Large intestine (tissue), 3 donors: ENCODE data around the gene SPNS3. TPM values are rescaled to one million over a fixed set of nuclear protein-coding genes. Genes with fewer than 3 reads are reported as not detected.

Source experiments
- DNase-seq, 2 donors: peaks; one replicate each; pipeline versions ENCODE4 v3.0.0 to v3.0.0-alpha.2; 2013
- H3K27ac ChIP-seq: one replicate; pipeline ENCODE4 v1.5.1; 2013; ENCODE audit warnings: low read length
- H3K27me3 ChIP-seq: 2 replicates; pipeline ENCODE4 v1.6.1; 2013; ENCODE audit warnings: low read length; ENCODE audit not compliant: control insufficient read depth, insufficient read depth
- H3K36me3 ChIP-seq: 2 replicates; pipeline ENCODE4 v1.6.1; 2013; ENCODE audit warnings: low read length; ENCODE audit not compliant: control insufficient read depth, insufficient read depth
- H3K4me1 ChIP-seq: one replicate; pipeline ENCODE4 v1.6.1; 2013; ENCODE audit warnings: low read length; ENCODE audit not compliant: control insufficient read depth, insufficient read depth
- H3K4me3 ChIP-seq: one replicate; pipeline ENCODE4 v1.5.1; 2013; ENCODE audit warnings: low read length
- H3K9me3 ChIP-seq: one replicate; pipeline ENCODE4 v1.6.1; 2013; ENCODE audit warnings: mild to moderate bottlenecking, low read depth, low read length, moderate library complexity; ENCODE audit not compliant: control insufficient read depth
- WGBS: methylation state at CpG from one replicate; pipeline ENCODE4 v1.1.5; 2013; ENCODE audit warnings: low lambda C conversion rate; ENCODE audit not compliant: insufficient coverage; 5-methylcytosine and 5-hydroxymethylcytosine counted together
- polyA plus RNA-seq: library from polyadenylated mRNA; unstranded; fragments of 120-200 nt; gene quantifications from one replicate; pipeline ENCODE4 v1.2.1, GENCODE V29; 2013

SPNS3 gene
- polyA plus RNA-seq, 1 donor, result 9.2 TPM

DNA sequence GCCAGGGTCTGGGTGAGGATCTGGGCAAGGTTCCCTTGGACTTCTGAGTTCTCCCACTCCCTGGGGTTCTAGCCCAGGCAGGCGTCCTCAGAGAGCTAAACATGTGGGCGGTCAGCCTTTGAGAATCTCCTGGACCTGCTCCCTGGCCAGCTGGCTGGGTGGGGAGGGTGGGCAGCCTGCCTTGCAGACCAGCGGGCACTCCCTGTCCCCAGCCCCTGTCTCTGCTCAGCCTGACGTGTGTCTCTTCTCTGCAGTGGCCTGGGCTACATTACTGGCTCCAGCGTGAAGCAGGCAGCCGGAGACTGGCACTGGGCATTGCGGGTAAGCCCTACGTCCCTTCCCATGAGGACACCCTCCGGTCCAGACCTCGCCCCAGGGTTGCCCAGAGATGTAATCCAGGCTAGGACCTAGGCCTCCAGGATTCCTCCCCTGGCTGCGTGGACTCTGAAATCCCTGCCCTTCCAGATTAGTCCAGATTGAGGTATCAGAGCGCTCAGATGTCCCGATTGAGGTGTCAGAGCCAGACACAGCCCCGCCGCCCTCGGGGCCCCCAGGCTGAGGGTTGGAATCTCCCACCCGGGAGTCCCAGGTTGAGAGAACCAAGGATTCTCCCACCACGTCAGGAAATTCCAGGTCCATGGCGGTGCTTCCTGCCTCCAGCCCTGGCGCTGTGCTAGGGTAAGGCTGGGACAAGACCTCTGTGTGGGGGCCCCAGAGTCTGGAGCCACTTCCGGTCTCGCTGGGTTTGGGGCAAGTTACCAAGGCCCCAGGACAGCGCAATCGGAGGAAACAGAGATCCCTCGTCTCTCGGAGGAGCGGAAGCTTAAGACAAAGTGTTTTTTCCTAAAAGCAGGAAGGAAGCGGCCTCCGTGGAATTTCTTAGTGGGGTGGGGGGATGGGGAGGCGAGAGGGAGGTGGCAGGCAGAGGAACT lies 97.3 kb downstream of the SPNS3 start:
- Histone ChIP-seq H3K27me3 (no peaks in the 10 kb centered on the region), H3K9me3 (peaks cover 3% of the 10 kb centered on the region), H3K4me1 (peaks cover 10% of the 10 kb centered on the region), H3K4me3 (no peak overlapping the region), H3K27ac (no peak overlapping the region), H3K36me3 (peaks cover 6% of the 10 kb centered on the region)
- no peak for DNase-seq
- no CpG with 5 or more reads among the region's 30 CpGs for WGBS

DNA sequence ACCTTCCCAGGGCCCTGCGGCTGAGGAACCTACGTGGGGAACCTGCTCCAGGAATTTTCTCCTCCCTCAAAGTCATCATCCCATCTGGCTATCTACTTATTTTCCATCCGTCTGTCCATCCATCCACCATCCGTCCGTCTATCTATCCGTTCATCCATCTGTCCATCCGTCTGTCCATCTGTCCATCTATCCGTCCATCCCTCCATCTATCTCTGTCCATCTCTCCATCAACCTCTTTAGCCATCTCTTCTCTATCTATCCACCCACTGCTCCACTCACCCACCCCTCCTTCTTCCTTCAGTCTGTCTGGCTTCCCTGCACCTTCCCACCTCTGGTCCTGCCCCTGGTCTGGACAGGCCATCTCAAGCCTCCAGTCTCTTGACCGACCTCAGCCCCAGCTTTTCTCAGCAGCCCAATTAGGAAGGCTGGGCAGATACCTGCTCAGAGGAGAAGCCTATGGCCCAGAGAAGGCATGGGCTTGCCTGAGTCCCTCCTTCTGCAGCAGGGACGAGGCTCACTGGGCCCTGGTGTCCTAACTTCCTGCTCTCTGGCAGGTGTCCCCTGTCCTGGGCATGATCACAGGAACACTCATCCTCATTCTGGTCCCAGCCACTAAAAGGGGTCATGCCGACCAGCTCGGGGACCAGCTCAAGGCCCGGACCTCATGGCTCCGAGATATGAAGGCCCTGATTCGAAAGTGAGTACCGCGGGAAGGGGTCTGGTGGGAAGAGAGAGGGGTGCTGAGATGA lies 98.4 kb downstream of the SPNS3 start:
- no peak for DNase-seq
- no peak overlapping the region for H3K27ac ChIP-seq
- peaks cover 8% of the 10 kb centered on the region for H3K36me3 ChIP-seq
- H3K4me3 ChIP-seq, result no peak overlapping the region
- 100% methylated on average over 6 of the region's 17 CpGs for WGBS
- H3K9me3 ChIP-seq, result peaks cover 3% of the 10 kb centered on the region
- no peaks in the 10 kb centered on the region for H3K27me3 ChIP-seq
- peaks cover 19% of the 10 kb centered on the region for H3K4me1 ChIP-seq

DNA sequence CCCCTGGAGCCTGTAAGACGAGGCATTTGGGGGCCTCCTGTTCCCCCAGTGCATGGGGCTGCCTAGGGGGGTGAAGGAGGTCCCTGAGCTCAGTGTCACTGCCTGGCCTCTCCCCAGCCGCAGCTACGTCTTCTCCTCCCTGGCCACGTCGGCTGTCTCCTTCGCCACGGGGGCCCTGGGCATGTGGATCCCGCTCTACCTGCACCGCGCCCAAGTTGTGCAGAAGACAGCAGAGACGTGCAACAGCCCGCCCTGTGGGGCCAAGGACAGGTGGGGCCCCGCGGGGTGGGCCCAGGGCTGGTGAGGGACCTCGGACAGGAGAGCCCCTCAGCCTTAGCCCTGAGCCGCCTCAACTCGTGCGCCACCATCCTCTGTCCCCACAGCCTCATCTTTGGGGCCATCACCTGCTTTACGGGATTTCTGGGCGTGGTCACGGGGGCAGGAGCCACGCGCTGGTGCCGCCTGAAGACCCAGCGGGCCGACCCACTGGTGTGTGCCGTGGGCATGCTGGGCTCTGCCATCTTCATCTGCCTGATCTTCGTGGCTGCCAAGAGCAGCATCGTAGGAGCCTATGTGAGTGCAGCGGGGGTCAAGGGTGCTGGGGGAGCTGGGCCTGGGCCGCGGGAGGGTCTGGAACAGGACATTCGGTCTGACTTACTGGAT lies 99.3 kb downstream of the SPNS3 start:
- peaks cover 3% of the 10 kb centered on the region for H3K9me3 ChIP-seq
- no CpG with 5 or more reads among the region's 33 CpGs for WGBS
- no peak overlapping the region for H3K4me3 ChIP-seq
- H3K36me3 ChIP-seq, result peaks cover 16% of the 10 kb centered on the region
- peaks cover 19% of the 10 kb centered on the region for H3K4me1 ChIP-seq
- H3K27ac ChIP-seq, result no peak overlapping the region
- no peaks in the 10 kb centered on the region for H3K27me3 ChIP-seq
- no peak for DNase-seq

DNA sequence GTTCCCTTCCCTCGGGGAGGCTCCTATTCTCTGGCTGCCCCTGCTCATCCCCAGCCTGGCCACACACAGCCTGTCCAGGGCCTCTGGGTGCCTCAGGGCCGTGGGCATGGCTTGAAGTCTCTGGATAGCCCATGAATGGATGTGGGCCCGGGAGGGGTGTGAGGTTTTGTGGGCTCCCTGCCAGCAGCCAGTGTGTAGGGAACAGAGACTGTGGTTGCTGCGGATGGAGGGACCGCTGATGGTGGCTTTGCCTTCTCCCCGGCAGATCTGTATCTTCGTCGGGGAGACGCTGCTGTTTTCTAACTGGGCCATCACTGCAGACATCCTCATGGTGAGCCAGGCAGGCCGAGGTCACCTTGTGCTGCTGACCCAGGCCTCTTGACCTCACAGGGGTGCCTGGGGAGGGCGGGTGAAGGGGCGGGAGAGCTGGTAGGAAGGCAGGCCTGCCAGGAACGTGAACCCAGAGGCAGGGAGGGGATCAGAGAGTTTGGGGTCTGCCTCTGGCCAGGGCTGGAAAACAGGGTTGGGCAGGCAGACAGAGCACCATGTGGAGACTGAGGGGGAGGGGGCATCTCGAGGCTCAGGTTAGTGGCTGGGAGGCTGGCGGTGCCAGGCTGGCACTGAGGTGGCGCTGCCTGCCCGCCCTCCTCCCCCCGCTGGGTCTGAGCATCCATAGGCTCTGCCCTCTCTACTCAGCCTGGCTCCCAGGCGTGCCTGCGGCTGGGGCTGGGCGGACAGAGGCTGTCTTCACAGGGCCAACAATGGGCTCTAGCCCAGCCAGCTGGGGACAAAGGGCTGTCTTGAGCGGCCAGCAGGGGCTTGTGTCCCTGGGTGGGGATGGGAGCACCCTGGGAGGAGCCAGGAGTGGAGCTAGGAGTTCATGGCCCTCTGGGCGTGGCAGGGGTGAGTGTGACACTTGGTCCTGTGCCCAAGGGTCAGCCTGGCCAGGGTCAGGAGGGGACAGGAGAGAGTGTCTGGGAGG lies 100.1 kb downstream of the SPNS3 start:
- H3K36me3 ChIP-seq, result peaks cover 23% of the 10 kb centered on the region
- no peak overlapping the region for H3K27ac ChIP-seq
- peak in 1 of 2 donors; percentile 27 for DNase-seq
- H3K9me3 ChIP-seq, result peaks cover 3% of the 10 kb centered on the region
- WGBS, result no CpG with 5 or more reads among the region's 23 CpGs
- no peaks in the 10 kb centered on the region for H3K27me3 ChIP-seq
- H3K4me1 ChIP-seq, result peaks cover 19% of the 10 kb centered on the region
- no peak overlapping the region for H3K4me3 ChIP-seq

DNA sequence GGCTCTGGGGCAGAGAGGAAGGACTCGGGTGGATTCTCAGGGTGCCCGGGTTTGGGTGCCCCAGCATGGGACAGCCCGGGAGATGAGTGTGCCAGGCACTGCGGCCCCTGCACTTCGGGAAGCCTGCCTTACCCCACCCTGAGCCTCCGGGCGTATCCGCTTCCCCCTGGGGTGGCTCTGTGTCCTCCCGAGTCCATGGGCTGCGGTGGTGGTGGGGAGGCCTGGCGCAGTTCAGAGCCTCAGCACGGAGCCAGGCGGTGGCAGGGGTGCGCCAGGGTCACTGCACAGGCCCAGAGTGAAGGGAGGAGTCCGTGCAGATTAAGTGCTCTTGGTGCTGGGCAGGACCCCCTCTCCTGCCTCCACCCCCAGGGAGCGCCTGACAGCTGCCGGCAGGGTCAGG lies 100.8 kb downstream of the SPNS3 start:
- H3K27ac ChIP-seq, result no peak overlapping the region

DNA sequence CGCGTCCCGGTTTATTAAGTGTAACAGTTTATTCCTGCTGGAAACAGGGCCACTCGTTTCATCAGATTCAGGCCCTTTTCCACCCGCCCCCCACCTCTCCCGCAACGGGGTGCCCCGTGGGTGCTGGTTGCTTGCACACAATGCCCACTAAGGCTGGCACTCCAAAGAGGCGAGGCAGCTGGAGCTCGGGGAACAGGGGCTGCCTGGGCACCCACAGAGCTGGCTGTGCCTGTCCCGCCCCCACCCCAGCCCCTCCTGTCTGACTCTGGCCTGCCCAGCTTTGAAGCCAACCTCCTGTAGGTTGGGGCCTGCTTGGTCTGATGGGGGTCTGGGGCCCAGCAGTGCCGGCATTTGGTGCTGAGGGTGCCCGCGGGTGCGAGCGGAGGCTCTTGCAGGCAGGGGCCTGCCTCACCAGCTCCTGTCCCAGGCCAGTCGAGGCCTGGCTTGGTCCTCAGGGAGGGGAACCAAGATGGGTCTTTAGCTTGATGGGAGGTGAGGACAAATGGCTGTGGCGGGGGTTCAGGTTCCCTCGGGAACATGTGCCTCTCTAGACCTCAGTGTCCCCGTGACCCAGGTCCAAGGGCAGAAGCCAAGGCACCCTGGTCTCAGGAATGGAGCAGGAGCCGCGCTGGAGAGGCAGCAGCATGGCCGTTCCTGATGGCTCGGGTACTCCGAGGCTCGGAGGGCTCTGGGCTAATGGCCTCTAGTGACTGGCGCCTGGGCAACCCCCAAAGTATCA lies 101.4 kb downstream of the SPNS3 start:
- Histone ChIP-seq H3K27me3 (no peaks in the 10 kb centered on the region), H3K4me1 (peaks cover 24% of the 10 kb centered on the region), H3K36me3 (peaks cover 36% of the 10 kb centered on the region), H3K4me3 (no peak overlapping the region), H3K27ac (no peak overlapping the region), H3K9me3 (peaks cover 3% of the 10 kb centered on the region)
- no CpG with 5 or more reads among the region's 27 CpGs for WGBS
- no peak for DNase-seq

More for the DNA sequence above, 100.8 kb downstream of the SPNS3 start:
- Histone ChIP-seq H3K27me3 (no peaks in the 10 kb centered on the region), H3K9me3 (peaks cover 3% of the 10 kb centered on the region), H3K36me3 (peaks cover 30% of the 10 kb centered on the region), H3K4me1 (peaks cover 19% of the 10 kb centered on the region), H3K4me3 (no peak overlapping the region)
- no peak for DNase-seq
- WGBS, result no CpG with 5 or more reads among the region's 17 CpGs

DNA sequence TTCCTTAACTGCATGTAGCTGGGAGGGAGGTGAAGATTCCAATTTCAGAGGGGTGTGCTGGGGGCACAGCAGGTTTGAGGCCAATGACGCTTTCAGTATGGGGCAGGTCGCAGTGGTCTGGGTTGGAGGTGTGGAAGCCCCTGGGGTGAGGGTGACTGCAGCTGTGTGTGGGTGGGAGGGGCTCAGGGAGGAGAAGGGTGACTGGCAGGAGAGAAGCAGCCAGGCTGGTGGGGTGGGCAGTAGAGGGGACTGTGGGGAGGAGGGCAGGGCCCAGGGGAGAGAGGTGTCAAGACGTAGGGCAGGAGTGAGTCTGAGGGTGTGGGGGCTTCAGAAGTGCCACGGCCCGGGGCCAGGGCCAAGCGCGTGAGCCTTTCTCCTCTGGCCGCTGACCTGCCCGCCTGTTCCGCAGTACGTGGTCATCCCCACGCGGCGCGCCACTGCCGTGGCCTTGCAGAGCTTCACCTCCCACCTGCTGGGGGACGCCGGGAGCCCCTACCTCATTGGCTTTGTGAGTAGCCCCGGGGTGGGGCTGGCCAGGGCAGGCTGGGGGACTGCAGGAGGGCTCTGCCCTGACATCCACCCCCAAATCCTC lies 102.0 kb downstream of the SPNS3 start:
- Histone ChIP-seq H3K36me3 (peaks cover 39% of the 10 kb centered on the region), H3K4me3 (no peak overlapping the region), H3K27me3 (no peaks in the 10 kb centered on the region), H3K9me3 (peaks cover 3% of the 10 kb centered on the region), H3K27ac (no peak overlapping the region), H3K4me1 (peaks cover 30% of the 10 kb centered on the region)
- no CpG with 5 or more reads among the region's 19 CpGs for WGBS
- no peak for DNase-seq

DNA sequence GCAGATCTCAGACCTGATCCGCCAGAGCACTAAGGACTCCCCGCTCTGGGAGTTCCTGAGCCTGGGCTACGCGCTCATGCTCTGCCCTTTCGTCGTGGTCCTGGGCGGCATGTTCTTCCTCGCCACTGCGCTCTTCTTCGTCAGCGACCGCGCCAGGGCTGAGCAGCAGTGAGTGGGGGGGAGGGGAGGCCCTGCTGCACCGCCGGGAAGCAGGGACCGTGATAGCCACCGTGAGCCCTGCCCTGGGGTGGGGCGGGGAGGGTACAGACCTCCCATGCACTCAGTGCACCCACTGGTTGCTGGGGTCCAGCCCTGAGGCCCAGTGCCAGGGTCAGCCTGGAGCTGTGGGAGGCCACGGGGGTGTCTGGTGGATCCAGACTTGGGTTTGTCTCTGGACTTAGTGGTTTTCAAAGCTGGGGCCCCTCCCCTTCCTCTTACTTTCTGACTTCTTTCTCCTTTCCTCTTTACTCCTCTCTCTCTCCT lies 102.6 kb downstream of the SPNS3 start:
- H3K4me1 ChIP-seq, result peaks cover 35% of the 10 kb centered on the region
- no peak overlapping the region for H3K4me3 ChIP-seq
- H3K9me3 ChIP-seq, result peaks cover 3% of the 10 kb centered on the region
- peak; percentile 52 to 73 for DNase-seq
- H3K36me3 ChIP-seq, result peaks cover 45% of the 10 kb centered on the region
- no CpG with 5 or more reads among the region's 19 CpGs for WGBS
- H3K27me3 ChIP-seq, result no peaks in the 10 kb centered on the region
- no peak overlapping the region for H3K27ac ChIP-seq
